DOHH2 (cell line): ENCODE measurements around the gene LBX2.

Source experiments
- H3F3A ChIP-seq: fragments of 200-600 bp; sonication (generic), shearing (Covaris generic); 2 replicates; pipeline ENCODE4 v1.6.0; 2016; ENCODE audit warnings: antibody characterized with exemption, mild to moderate bottlenecking; ENCODE audit not compliant: control insufficient read depth, insufficient read depth
- H3K27ac ChIP-seq: fragments of 200-600 bp; sonication (generic); 2 replicates; pipeline ENCODE4 v1.5.1; 2014; ENCODE audit warnings: low read depth, mild to moderate bottlenecking, low read length, moderate library complexity
- H3K27me3 ChIP-seq: fragments of 200-600 bp; sonication (generic); 2 replicates; pipeline ENCODE4 v1.6.1; 2014; ENCODE audit warnings: mild to moderate bottlenecking, low read length, mixed read lengths; ENCODE audit not compliant: control insufficient read depth
- H3K36me3 ChIP-seq: fragments of 200-600 bp; sonication (generic); 2 replicates; pipeline ENCODE4 v1.6.1; 2014; ENCODE audit warnings: mild to moderate bottlenecking, low read length, moderate library complexity, mixed read lengths; ENCODE audit not compliant: control insufficient read depth
- H3K4me1 ChIP-seq: fragments of 200-600 bp; sonication (generic); 2 replicates; pipeline ENCODE4 v1.6.1; 2014; ENCODE audit warnings: mild to moderate bottlenecking, low read length, mixed read lengths; ENCODE audit not compliant: control insufficient read depth
- H3K4me2 ChIP-seq: fragments of 200-600 bp; sonication (generic); 2 replicates; pipeline ENCODE4 v1.6.0; 2014; ENCODE audit warnings: mild to moderate bottlenecking, low read length, moderate library complexity
- H3K4me3 ChIP-seq: fragments of 200-600 bp; sonication (generic); 2 replicates; pipeline ENCODE4 v1.5.1; 2014; ENCODE audit warnings: mild to moderate bottlenecking, low read length, mixed read lengths
- H3K79me2 ChIP-seq: fragments of 200-600 bp; sonication (generic); 2 replicates; pipeline ENCODE4 v1.6.1; 2014; ENCODE audit warnings: mild to moderate bottlenecking, low read length, mixed read lengths; ENCODE audit not compliant: control insufficient read depth
- H3K9me2 ChIP-seq: fragments of 200-600 bp; sonication (generic); replicated peaks from 2 replicates; pipeline ENCODE4 v1.6.1; 2014; ENCODE audit warnings: mild to moderate bottlenecking, low read length, mixed read lengths; ENCODE audit not compliant: control insufficient read depth
- H3K9me3 ChIP-seq: fragments of 200-600 bp; sonication (generic); 2 replicates; pipeline ENCODE4 v1.6.1; 2014; ENCODE audit warnings: antibody characterized with exemption, low read length, mixed read lengths; ENCODE audit not compliant: control insufficient read depth, insufficient read depth
- H4K20me1 ChIP-seq: fragments of 200-600 bp; sonication (generic); 2 replicates; pipeline ENCODE4 v1.6.0; 2014; ENCODE audit warnings: low read depth, mild to moderate bottlenecking, antibody characterized with exemption, low read length, moderate library complexity; ENCODE audit not compliant: control insufficient read depth, insufficient read depth
- EZH2phosphoT487 ChIP-seq: fragments of 200-600 bp; sonication (generic); IDR thresholded peaks from 2 replicates; pipeline ENCODE4 v1.6.1; 2017; ENCODE audit warnings: borderline replicate concordance, mild to moderate bottlenecking, antibody characterized with exemption, low read length, moderate library complexity, mixed read lengths
- TF ChIP-seq, protein P1 (sequence below): fragments of 200-600 bp; sonication (generic); IDR thresholded peaks from one replicate; pipeline ENCODE4 v1.5.1; 2014; ENCODE audit warnings: antibody characterized with exemption, mild to moderate bottlenecking, low read depth, low read length; ENCODE audit not compliant: poor library complexity, severe bottlenecking

Gene LBX2

DNA sequence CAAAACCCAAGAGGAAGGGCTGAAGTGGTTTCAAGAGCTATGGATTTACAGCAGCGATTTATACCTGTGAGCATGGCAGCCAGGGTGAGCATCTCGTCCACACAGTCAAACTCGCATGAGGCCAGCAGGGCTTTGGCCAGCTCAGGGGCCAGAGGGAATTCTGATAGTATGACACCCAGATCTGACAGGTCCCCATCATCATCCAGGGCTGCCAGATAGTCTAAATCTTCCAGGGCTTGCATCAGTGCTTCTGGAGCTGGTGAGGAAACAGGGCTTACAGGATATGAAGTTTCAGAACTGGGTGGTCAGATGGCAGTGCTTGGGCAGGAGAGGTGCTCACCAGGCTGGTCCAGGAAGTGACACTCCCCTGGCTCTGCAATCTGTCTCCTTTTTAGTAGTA, 23.1 kb upstream of the LBX2 start:
- Histone ChIP-seq H3F3A (peaks cover 4% of the 10 kb centered on the region), H3K9me2 (no peaks in the 10 kb centered on the region), H3K4me2 (no peak overlapping the region), H3K27me3 (peaks cover 10% of the 10 kb centered on the region), H4K20me1 (no peaks in the 10 kb centered on the region), H3K4me3 (no peak overlapping the region), H3K4me1 (peaks cover 15% of the 10 kb centered on the region), H3K79me2 (peaks cover 8% of the 10 kb centered on the region), H3K36me3 (peaks cover 26% of the 10 kb centered on the region), H3K9me3 (no peaks in the 10 kb centered on the region), H3K27ac (no peak overlapping the region)
- TF ChIP-seq, protein P1, sequence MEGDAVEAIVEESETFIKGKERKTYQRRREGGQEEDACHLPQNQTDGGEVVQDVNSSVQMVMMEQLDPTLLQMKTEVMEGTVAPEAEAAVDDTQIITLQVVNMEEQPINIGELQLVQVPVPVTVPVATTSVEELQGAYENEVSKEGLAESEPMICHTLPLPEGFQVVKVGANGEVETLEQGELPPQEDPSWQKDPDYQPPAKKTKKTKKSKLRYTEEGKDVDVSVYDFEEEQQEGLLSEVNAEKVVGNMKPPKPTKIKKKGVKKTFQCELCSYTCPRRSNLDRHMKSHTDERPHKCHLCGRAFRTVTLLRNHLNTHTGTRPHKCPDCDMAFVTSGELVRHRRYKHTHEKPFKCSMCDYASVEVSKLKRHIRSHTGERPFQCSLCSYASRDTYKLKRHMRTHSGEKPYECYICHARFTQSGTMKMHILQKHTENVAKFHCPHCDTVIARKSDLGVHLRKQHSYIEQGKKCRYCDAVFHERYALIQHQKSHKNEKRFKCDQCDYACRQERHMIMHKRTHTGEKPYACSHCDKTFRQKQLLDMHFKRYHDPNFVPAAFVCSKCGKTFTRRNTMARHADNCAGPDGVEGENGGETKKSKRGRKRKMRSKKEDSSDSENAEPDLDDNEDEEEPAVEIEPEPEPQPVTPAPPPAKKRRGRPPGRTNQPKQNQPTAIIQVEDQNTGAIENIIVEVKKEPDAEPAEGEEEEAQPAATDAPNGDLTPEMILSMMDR: no peak
- TF ChIP-seq EZH2phosphoT487: no peak

DNA sequence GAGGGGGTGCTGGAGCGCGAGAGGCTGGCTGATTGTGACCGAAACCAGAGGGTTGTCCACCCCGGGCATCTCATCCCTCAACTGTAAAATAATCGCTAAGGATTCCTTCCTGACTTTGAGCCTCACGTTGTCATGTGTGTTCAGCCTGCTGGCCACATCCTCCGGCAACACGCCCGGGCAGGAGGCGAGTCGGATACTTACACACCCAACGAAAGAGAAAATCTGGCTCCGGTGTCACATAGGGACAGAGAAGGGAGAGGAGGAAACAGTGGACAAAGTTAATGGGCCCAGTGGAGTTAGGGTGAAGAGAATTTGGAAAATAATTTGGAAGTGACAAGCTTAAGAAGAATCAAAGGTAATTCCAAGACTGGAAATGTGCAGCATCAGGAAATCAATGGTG, 17.2 kb upstream of the LBX2 start:
- Histone ChIP-seq H3K9me2 (no peaks in the 10 kb centered on the region), H3F3A (no peaks in the 10 kb centered on the region), H3K79me2 (no peaks in the 10 kb centered on the region), H3K9me3 (no peaks in the 10 kb centered on the region), H3K4me2 (no peak overlapping the region), H3K4me1 (peaks cover 11% of the 10 kb centered on the region; the same call in 1 of the 2 replicates), H3K27me3 (peaks cover 45% of the 10 kb centered on the region), H4K20me1 (no peaks in the 10 kb centered on the region), H3K27ac (no peak overlapping the region), H3K36me3 (no peaks in the 10 kb centered on the region), H3K4me3 (no peak overlapping the region)
- TF ChIP-seq, protein P1: no peak
- TF ChIP-seq EZH2phosphoT487: no peak

DNA sequence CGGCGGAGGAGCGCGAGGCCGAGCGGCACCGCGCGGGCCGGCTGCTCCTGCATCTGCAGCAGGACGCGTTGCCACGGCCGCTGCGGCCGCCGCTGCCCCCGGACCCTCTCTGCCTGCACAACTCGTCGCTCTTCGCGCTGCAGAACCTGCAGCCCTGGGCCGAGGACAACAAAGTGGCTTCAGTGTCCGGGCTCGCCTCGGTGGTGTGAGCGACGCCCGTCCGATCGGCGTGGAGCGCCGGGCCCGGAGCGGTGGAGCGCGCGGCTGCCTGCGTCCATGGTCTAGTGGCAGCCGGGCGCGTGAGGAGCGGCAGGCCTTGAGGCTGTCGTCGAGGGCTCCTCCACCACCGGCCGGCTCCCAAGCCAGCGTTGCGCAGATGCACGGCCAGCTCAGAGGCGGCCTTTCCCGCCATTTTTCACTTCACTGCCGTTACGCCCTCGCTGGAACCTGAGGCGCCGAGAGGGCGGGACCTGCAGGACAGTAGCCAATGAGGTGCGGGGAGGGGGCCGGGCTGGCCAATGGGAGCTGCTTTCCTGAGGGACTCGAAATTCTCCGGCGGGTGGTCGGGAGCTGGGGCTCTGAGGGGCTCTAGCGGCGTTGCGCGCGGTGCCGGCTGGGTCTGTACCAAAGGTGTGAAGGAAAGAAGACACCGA, 16.7 kb upstream of the LBX2 start:
- H3K4me3 ChIP-seq: no peak overlapping the region
- H3K27me3 ChIP-seq: peaks cover 50% of the 10 kb centered on the region
- H4K20me1 ChIP-seq: no peaks in the 10 kb centered on the region
- no peaks in the 10 kb centered on the region for H3K9me3 ChIP-seq
- H3K4me2 ChIP-seq: no peak overlapping the region
- H3K27ac ChIP-seq: no peak overlapping the region
- no peaks in the 10 kb centered on the region for H3F3A ChIP-seq
- TF ChIP-seq EZH2phosphoT487: no peak
- TF ChIP-seq, protein P1: no peak
- no peaks in the 10 kb centered on the region for H3K79me2 ChIP-seq
- peaks cover 11% of the 10 kb centered on the region; the same call in 1 of the 2 replicates for H3K4me1 ChIP-seq
- H3K36me3 ChIP-seq: no peaks in the 10 kb centered on the region
- H3K9me2 ChIP-seq: no peaks in the 10 kb centered on the region
